Fibroblast of pulmonary artery (primary cell): Measurements from ENCODE around the gene FBLN2.
"Not testable (repeated sequence)": the region's sequence is repeated elsewhere in the genome, so short reads cannot be mapped to it uniquely, and the experiment has no call there.

Experiments used
- DNase-seq: peaks from one replicate; pipeline ENCODE4 v3.0.0-alpha.2; 2010; ENCODE audit warnings: low read depth
- H3K4me3 ChIP-seq: replicated peaks from 2 replicates; pipeline ENCODE4 v1.5.1; 2011; ENCODE audit warnings: low read depth, mild to moderate bottlenecking, control low read depth, low read length, moderate library complexity
- TF ChIP-seq, protein P1 (sequence below): IDR thresholded peaks from 2 replicates; pipeline ENCODE4 v1.5.1; 2011; ENCODE audit warnings: mild to moderate bottlenecking, control low read depth, low read length, inconsistent platforms; ENCODE audit errors: missing control alignments

FBLN2 gene

DNA sequence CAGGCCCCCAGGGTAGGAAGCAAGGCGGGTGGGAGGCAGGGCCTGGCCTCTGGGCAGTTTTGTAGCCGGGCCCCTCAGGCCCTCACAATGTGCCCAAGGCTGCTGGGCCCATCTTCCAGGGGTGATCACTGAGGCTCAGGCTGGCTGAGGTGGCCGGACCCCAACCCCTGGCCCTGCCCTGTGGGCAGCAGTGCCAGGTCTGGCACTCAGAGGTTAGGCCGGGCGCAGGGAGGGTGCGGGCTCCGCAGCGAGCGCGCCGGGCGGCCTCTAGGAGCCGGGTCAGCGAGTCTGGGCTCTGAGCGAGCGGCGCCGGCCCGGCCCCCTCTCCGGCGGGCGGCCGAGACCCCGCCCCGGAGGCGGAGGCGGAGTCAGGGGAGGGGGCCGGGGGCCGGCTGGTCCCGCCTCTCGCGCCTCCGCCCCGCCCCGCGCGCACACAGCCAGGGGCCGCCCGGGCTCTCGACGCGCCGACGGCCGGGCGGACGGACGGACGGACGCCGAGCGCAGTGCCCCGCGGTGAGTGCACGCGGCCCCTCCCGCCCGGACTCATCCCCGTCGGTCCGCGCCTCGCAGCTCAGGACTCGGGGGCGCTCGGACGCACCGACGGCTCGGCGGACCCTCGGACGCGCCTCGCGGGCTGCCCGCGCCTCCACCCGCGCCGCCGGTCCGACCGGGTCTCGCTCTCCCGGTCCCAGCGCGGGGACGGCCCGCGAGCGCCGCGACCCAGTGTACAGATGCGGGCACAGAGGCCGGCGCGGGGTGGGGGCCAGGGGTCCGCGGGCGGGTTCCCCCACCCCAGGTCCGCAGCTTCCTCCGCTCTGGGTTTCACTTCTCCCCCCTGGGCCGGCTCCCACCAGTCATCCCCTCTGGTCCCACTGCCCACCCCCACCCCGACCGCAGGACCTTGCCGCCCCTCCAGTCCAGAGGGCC lies at the start of gene FBLN2:
FBLN2 (plus strand) TSS at position 430 of the 927 bp plus-strand sequence. CDS start 21,231 bp downstream, outside the sequence.
- TF ChIP-seq, protein P1, sequence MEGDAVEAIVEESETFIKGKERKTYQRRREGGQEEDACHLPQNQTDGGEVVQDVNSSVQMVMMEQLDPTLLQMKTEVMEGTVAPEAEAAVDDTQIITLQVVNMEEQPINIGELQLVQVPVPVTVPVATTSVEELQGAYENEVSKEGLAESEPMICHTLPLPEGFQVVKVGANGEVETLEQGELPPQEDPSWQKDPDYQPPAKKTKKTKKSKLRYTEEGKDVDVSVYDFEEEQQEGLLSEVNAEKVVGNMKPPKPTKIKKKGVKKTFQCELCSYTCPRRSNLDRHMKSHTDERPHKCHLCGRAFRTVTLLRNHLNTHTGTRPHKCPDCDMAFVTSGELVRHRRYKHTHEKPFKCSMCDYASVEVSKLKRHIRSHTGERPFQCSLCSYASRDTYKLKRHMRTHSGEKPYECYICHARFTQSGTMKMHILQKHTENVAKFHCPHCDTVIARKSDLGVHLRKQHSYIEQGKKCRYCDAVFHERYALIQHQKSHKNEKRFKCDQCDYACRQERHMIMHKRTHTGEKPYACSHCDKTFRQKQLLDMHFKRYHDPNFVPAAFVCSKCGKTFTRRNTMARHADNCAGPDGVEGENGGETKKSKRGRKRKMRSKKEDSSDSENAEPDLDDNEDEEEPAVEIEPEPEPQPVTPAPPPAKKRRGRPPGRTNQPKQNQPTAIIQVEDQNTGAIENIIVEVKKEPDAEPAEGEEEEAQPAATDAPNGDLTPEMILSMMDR, result no peak
- peak; percentile 48 for DNase-seq
- H3K4me3 ChIP-seq, result peak within 1 kb of the TSS; percentile 36

DNA sequence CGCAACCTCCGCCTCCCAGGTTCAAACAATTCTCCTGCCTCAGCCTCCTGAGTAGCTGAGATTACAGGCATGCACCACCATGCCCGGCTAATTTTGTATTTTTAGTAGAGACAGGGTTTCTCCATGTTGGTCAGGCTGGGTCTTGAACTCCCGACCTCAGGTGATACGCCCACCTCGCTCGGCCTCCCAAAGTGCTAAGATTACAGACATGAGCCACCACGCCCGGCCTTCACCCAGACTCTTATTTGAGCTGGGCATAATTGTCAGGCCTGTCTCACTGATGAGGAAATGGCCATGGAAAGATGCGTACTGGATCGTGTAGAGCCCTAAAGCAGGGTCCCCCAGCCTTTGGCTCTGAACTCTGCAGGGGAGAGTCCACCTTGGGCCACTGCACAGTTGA lies 49.7 kb upstream of the FBLN2 start:
- not testable (repeated sequence) for DNase-seq, H3K4me3 ChIP-seq

DNA sequence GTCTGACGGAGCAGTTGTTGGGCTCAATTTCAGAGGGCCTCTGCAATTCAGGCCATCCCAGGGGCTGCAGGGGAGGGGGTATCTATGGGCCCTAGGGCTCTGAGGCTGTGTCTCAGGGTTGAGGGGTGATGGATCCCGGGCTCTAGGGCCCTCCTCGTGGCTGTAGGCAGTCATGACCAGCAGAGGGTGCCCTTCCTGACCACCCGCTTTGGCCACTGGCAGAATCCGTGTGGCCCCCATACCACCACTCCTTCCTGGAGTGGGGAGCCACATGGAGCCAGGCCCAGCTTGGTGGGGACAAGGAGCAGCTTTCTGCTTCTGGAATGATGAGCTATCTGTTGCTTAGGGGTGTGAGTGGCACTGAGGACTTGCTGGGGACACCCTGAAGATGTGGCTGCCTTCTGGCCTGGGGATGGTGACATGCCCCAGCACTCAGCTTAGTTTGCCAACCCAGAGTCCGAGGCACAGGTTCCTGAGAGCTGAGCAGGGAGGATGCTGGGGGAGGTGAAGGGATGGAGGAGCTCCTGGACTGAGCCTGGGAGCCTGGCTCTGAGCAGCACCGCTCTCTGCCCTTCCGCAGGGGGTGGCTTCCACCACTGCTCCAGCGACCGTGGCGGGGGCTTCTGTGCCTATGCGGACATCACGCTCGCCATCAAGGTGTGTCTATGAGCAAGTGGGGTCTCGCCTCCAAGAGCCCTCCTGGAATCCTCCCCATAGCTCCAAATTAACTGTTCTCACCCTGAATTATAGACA lies 48.6 kb upstream of the FBLN2 start:
- no peak overlapping the region for H3K4me3 ChIP-seq
- TF ChIP-seq, protein P1, result peak; percentile 64
- peak; percentile 28 for DNase-seq

DNA sequence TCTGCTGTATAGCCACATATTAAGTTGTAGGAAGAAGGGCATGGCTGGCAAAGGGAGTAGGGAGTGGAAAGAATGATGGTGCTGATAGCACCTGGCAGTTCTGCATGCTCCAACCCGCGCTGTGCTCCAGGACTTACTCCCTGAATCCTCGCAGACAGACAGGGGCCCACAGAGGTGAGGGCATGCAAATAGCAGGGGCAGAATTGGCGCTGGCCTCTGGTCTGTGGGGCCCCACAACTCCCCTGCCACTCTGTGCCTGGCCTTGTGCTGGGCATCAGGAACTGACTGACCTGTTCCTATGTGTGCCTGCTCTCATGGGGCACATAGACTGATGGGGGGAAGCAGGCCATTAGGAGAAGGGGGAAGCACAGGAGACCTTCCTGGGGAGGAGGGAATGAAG lies 47.9 kb upstream of the FBLN2 start:
- no peak overlapping the region for H3K4me3 ChIP-seq
- no peak for DNase-seq
- TF ChIP-seq, protein P1, result no peak

DNA sequence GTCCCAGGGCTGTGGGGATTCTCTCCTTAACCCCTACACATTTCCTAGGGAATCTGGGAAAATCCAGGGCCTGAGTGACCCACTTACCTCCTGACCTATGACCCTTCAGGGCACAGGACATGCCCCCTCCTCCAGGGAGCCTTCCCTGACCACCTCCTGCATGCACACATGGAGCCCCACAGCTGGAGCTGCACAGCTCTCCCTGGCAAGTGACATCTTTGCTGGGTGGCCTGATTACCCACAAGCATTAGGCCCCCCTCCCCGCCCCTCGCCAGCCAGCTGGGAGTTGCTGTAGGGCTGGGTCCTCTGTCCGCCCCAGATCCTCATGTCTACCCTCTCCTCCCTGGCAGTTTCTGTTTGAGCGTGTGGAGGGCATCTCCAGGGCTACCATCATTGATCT lies 47.4 kb upstream of the FBLN2 start:
- no peak for DNase-seq
- no peak overlapping the region for H3K4me3 ChIP-seq
- TF ChIP-seq, protein P1, result no peak

DNA sequence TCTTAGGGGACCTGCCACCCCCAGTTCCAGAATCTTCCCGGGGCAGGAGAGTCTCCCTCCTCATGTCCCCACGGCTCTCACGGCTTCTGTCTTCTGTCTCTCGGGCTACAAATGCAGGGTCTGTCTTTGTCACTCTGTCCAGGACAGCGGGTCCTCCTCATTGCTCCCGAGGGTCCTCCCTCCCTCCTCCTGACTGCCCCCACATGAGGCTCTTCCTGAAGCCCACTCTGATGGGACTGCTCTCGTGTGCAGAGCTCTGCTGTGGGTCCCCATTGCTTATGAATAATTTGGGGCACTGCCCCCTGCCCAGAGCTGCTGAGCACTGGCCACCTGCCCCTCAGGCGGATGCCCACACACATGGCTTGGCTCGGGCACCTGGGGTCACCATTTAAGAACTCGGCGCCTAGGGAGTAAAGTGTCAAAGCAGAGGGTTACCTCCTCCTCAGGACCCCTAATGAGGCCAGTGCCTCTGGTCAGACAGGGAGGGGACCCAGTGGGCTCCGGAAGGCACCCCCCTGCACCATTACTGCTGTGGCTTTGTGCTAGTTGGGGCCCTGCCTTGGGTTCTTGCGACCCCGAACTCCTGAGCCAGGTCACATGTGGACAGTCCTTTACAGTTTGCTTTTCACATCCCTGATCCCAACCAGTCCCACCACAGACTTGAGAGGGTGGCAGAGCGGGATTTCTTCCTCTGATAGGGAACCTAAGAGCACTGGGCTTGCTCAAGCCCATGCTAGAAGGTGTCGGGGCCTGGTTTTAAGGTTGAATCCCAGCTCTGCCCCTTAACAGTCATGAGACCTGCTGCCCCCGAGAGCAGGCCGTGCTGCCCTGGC lies 46.8 kb upstream of the FBLN2 start:
- DNase-seq, result no peak
- no peak overlapping the region for H3K4me3 ChIP-seq
- TF ChIP-seq, protein P1, result no peak

DNA sequence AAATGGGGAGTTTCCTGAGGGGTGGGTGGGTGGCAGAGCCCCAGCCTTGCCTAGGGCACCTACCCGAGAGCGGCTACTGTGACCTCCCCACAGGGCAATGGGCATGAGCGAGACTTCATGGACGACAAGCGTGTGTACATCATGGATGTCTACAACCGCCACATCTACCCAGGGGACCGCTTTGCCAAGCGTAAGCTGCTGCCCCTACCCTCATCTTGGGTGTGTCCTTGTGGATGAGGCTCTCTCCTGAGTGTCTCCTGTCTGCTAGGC lies 46.2 kb upstream of the FBLN2 start:
- DNase-seq, result no peak
- TF ChIP-seq, protein P1, result no peak
- H3K4me3 ChIP-seq, result no peak overlapping the region
